Spleen (tissue), 11 donors: ENCODE data around the gene KIF25. TPM values are rescaled to one million over a fixed set of nuclear protein-coding genes. Genes with fewer than 3 reads are reported as not detected.

ENCODE experiments used
- DNase-seq: peaks from one replicate; pipeline ENCODE4 v3.0.0-alpha.2; 2020
- H3K27ac ChIP-seq, 8 donors: fragments of 200-600 bp; sonication (generic) in 7 of 8; 1 replicate in 4 of 8; 2 replicates in 4 of 8; pipeline versions ENCODE4 v1.5.0 to v1.8.0; 2016 to 2021; ENCODE audit warnings: inconsistent platforms in 4 of 8, mild to moderate bottlenecking in 4 of 8, moderate library complexity in 1 of 8
- H3K27me3 ChIP-seq, 7 donors: fragments of 200-600 bp; sonication (generic) in 6 of 7; replicated peaks in 1 of 7; 1 replicate in 4 of 7; 2 replicates in 3 of 7; pipeline versions ENCODE4 v1.5.0 to v1.8.0; 2016 to 2021; ENCODE audit warnings: inconsistent platforms in 3 of 7, mild to moderate bottlenecking in 1 of 7
- H3K36me3 ChIP-seq, 6 donors: fragments of 200-600 bp; sonication (generic) in 5 of 6; 1 replicate in 4 of 6; 2 replicates in 2 of 6; pipeline versions ENCODE4 v1.5.0 to v1.8.0; 2016 to 2021; ENCODE audit warnings: inconsistent platforms in 2 of 6
- H3K4me1 ChIP-seq, 6 donors: fragments of 200-600 bp; sonication (generic) in 5 of 6; 1 replicate in 3 of 6; 2 replicates in 3 of 6; pipeline versions ENCODE4 v1.5.0 to v1.8.0; 2016 to 2021; ENCODE audit warnings: inconsistent platforms in 3 of 6
- H3K4me3 ChIP-seq, 8 donors: fragments of 200-600 bp; sonication (generic) in 7 of 8; 1 replicate in 4 of 8; 2 replicates in 4 of 8; pipeline versions ENCODE4 v1.5.0 to v1.8.0; 2016 to 2021; ENCODE audit warnings: inconsistent platforms in 4 of 8, mild to moderate bottlenecking in 4 of 8, moderate library complexity in 2 of 8
- H3K9me3 ChIP-seq, 8 donors: fragments of 200-600 bp; sonication (generic) in 7 of 8; 1 replicate in 4 of 8; 2 replicates in 4 of 8; pipeline versions ENCODE4 v1.5.0 to v1.8.0; 2016 to 2021; ENCODE audit warnings: inconsistent platforms in 4 of 8
- POLR2A ChIP-seq, 3 donors: fragments of 450-650 bp; IDR thresholded peaks; one replicate each; pipeline ENCODE4 v1.5.1; 2017; ENCODE audit warnings: antibody characterized with exemption in 3 of 3, mild to moderate bottlenecking in 1 of 3
- POLR2AphosphoS5 ChIP-seq, 3 donors: sonication (generic); formaldehyde crosslinking; IDR thresholded peaks; one replicate each; pipeline ENCODE4 v1.5.1; 2017; ENCODE audit warnings: antibody characterized with exemption in 3 of 3
- WGBS, 5 donors: extraction: QIAGEN DNeasy Blood & Tissue Kit in 3 of 5; methylation state at CpG; one replicate each; pipeline versions ENCODE4 v1.1.5 to v1.1.7; 2013 to 2018; 5-methylcytosine and 5-hydroxymethylcytosine counted together
- intact Hi-C: fragments of 100-400 bp; cut with DNase I; formaldehyde crosslinking; loops from one replicate; pipeline ENCODE4 v1.15.0; 2023; ENCODE audit warnings: low total_unique reads
- polyA plus RNA-seq, 3 donors: library from polyadenylated mRNA; stranded (reverse); fragments of 200-250 nt; gene quantifications; one replicate each; pipeline ENCODE4 v1.2.1, GENCODE V29; 2013
- total RNA-seq, 7 donors: library from RNA; depleted of rRNA in 3 of 7; stranded (reverse); fragments of >200 nt in 3 of 7; fragmentation: NEBNext Ultra II Directional in 4 of 7; extraction: Animal tissue kit (Norgen Biotek cat#: 25700) in 4 of 7; gene quantifications; one replicate each; pipeline versions ENCODE4 v1.1.0 to v1.2.1, GENCODE V29; 2016 to 2021
- TF ChIP-seq, protein P1 (sequence below), 11 experiments: fragments of 200-600 bp in 7 of 11; fragments of 450-650 bp in 4 of 11; sonication (generic) in 4 of 11; IDR thresholded peaks in 8 of 11; conservative IDR thresholded peaks in 3 of 11; 1 replicate in 7 of 11; 2 replicates in 4 of 11; pipeline versions ENCODE4 v1.4.0 to v1.8.0; 2016 to 2021; ENCODE audit warnings: antibody characterized with exemption in 11 of 11, inconsistent platforms in 4 of 11, mild to moderate bottlenecking in 1 of 11
- donor health status: healthy with polysubstance abuse.
- donor health status: DM: no; HTN: no; CAD: no; lungs with moderate emphysema.
- donor health status: DM: no; HTN: no; CAD: no.
- donor health status: Bipolar disorder and iron deficiency.
- donor health status: healthy.
- donor health status: DM: no; HTN: no; CAD: no.
- donor health status: DM: yes; HTN: yes; CAD: no.

The KIF25 gene
- total and polyA plus RNA-seq, 10 donors: 0.32 to 1.7 (median 0.49) TPM; not detected in 3

DNA sequence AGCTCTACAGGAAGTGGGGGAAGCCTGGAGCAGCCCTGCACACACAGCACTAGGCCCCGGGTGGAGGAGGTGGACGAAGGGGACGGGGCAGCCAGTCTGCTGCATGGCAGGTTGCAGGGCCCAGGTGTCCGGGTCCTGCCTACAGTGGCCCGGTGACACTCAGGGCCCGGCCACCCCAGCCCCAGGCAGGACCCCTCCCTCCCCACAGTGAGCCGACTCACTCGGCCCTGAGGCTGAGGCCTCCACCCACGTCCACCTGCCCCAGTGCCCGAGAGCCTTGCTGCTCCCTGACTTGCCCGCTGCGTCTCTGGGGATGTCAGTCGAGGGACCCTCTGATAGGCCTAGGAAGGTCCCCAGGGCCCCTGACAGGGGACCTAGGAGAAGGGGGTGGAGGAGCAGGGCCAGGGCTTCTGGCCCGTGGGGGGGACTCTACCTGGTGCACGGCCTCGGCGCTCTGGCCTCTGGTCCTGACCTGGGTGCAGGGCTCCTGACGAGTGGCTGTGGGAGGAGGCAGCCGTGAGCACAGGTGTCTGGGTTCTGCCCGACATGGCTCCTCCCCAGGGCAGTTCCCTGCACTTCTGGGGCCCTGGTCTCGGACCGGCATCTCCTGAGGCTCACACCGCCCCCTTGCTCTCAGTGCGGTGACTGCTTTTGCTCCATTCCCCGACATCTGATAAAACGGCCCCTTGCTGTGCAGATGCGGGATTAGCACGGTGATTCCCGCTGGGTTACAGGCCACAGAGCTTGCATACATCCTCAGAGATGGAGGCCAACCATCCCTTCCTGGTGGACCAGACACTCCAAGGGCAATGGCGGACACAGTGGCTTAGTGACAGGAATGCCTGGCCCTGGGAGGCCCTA is 61.5 kb downstream of the KIF25 start:
- WGBS, 5 donors: 82 to 93% (median 90%) methylated on average over 10 to 30 of the region's 30 CpGs
- Histone ChIP-seq H3K4me3 (no peak overlapping the region), H3K27ac (no peak overlapping the region), H3K27me3 (no peaks in the 10 kb centered on the region), H3K36me3 (no peaks in the 10 kb centered on the region), H3K4me1 (peaks cover 0 to 8% (median 0%) of the 10 kb centered on the region in 6 donors), H3K9me3 (no peaks in the 10 kb centered on the region)
- intact Hi-C loops: no loop called here
- TF ChIP-seq POLR2AphosphoS5 (IDR thresholded peaks at IDR 0.05) (no peak), POLR2A (IDR thresholded peaks at IDR 0.05) (no peak)
- TF ChIP-seq, protein P1, sequence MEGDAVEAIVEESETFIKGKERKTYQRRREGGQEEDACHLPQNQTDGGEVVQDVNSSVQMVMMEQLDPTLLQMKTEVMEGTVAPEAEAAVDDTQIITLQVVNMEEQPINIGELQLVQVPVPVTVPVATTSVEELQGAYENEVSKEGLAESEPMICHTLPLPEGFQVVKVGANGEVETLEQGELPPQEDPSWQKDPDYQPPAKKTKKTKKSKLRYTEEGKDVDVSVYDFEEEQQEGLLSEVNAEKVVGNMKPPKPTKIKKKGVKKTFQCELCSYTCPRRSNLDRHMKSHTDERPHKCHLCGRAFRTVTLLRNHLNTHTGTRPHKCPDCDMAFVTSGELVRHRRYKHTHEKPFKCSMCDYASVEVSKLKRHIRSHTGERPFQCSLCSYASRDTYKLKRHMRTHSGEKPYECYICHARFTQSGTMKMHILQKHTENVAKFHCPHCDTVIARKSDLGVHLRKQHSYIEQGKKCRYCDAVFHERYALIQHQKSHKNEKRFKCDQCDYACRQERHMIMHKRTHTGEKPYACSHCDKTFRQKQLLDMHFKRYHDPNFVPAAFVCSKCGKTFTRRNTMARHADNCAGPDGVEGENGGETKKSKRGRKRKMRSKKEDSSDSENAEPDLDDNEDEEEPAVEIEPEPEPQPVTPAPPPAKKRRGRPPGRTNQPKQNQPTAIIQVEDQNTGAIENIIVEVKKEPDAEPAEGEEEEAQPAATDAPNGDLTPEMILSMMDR (IDR thresholded peaks at IDR 0.05 in 8 of 11, conservative IDR thresholded peaks at IDR 0.05 in 3 of 11): no peak
- DNase-seq: no peak

DNA sequence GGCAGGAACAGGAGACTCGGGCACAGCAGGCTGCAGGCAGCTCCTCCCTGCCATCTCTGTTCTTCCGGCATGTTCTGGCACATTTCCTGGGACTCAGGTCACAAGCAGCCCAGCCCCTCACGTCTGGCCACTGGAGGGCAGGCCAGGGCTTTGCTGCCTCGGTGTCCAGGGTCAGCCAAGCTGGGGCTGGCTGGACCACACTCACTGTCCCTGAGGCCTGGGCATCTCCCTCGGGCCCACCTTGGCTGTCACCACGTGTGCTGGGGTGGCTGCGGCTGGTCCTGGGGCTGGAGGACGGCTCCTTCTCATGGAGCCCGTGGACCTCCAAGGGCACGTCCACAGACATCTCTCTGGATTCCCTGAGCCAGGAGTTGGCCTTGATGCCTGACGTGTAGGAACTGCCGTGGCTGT is 63.1 kb downstream of the KIF25 start:
- Histone ChIP-seq H3K27me3 (no peaks in the 10 kb centered on the region), H3K27ac (no peak overlapping the region), H3K36me3 (no peaks in the 10 kb centered on the region), H3K9me3 (no peaks in the 10 kb centered on the region), H3K4me3 (no peak overlapping the region), H3K4me1 (peaks cover 0 to 6% (median 0%) of the 10 kb centered on the region in 6 donors)
- DNase-seq: no peak
- WGBS, 5 donors: 65 to 76% (median 69%) methylated on average over 8 to 12 of the region's 12 CpGs
- TF ChIP-seq, protein P1 (IDR thresholded peaks at IDR 0.05 in 8 of 11, conservative IDR thresholded peaks at IDR 0.05 in 3 of 11): peak in 10 of 11 experiments; percentile 16 to 65 (median 50)
- no peak for TF ChIP-seq POLR2A (IDR thresholded peaks at IDR 0.05)
- TF ChIP-seq POLR2AphosphoS5 (IDR thresholded peaks at IDR 0.05): peak in 2 of 3 donors; percentile 36 to 62
- intact Hi-C loops: no loop called here

DNA sequence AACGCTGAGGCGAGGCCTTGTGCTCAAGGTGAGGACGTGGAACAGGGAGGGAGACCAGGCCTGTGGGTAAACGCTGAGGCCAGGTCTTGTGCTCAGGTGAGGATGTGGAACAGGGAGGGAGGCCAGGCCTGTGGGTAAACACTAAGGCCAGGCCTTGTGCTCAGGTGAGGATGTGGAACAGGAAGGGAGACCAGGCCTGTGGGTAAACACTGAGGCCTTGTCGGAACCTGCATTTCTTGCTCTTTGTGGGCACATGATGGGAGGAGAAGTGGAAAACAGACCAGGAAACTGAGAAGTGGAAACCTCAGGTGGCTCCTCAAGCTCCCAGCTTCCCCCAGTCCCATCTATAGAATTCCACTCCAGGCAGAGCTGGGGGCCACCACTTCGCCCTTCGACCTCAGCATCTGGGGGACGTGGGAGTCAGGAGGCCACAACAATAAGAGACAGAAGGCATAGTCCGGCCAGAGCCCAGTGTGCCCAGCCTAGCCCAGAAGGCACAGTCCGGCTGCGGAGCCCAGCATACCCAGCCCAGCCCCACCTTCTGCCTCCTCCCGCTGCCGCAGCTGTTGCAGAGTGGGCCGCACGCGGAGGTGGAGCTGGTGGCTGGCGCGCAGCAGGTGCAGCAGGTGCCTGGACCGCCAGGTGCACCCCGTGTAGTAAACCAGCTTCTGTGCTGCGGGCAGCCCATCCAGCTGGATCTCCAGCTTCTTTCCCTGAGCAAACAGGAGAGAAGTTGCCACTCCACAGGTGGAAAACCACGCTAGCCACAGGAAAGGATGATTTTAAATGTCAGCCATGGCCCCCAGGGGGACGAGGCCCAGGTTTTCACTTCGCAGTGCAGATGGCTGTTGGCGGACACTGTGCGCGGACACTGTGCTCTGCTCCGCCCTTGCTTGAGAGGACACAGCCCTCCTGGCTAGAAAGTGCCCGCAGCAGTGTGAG is 64.1 kb downstream of the KIF25 start:
- intact Hi-C loops: no loop called here
- TF ChIP-seq, protein P1 (IDR thresholded peaks at IDR 0.05 in 8 of 11, conservative IDR thresholded peaks at IDR 0.05 in 3 of 11): no peak
- no peak for TF ChIP-seq POLR2AphosphoS5 (IDR thresholded peaks at IDR 0.05)
- no peak for TF ChIP-seq POLR2A (IDR thresholded peaks at IDR 0.05)
- Histone ChIP-seq H3K4me3 (no peak overlapping the region), H3K9me3 (no peaks in the 10 kb centered on the region), H3K4me1 (peaks cover 0 to 6% (median 0%) of the 10 kb centered on the region in 6 donors), H3K27me3 (no peaks in the 10 kb centered on the region), H3K27ac (no peak overlapping the region), H3K36me3 (no peaks in the 10 kb centered on the region)
- WGBS, 5 donors: 86 to 91% (median 89%) methylated on average over 21 to 29 of the region's 29 CpGs
- DNase-seq: no peak
